NCI-H2227 (cell line): Measurements from ENCODE around the gene UAP1.

Experiments used
- DNase-seq: peaks from one replicate; lab custom pipeline; 2025; ENCODE audit not compliant: unreplicated experiment; lab: John Stamatoyannopoulos, UW

UAP1 gene

GRCh38 chr1:162561616-162562469 is at the start of gene UAP1:
TSS of gene UAP1 (plus strand) at chr1:162561722. CDS start at chr1:162566069, 4,347 bp downstream.
- DNase-seq, result no peak

GRCh38 chr1:162527314-162527713 is 34.2 kb upstream of the UAP1 start:
- DNase-seq, result no peak

- DNase-seq, result no peak
These were observed 31.1 kb upstream of the UAP1 start for GRCh38 chr1:162530307-162530987.

- DNase-seq, result no peak
These were observed 30.6 kb upstream of the UAP1 start for GRCh38 chr1:162530988-162531319.

GRCh38 chr1:162535501-162535900 is 26.0 kb upstream of the UAP1 start:
- no peak for DNase-seq

GRCh38 chr1:162536511-162536910 is 25.0 kb upstream of the UAP1 start:
- DNase-seq, result no peak

- DNase-seq, result no peak
These were observed 24.3 kb upstream of the UAP1 start for GRCh38 chr1:162537216-162537615.

GRCh38 chr1:162538815-162539431 is 22.6 kb upstream of the UAP1 start:
- no peak for DNase-seq

- no peak for DNase-seq
These were observed 19.8 kb upstream of the UAP1 start for GRCh38 chr1:162541619-162542141.

GRCh38 chr1:162543228-162543627 is 18.3 kb upstream of the UAP1 start:
- no peak for DNase-seq

GRCh38 chr1:162548170-162548569 is 13.4 kb upstream of the UAP1 start:
- DNase-seq, result no peak

- DNase-seq, result no peak
These were observed 12.5 kb upstream of the UAP1 start for GRCh38 chr1:162549001-162549400.

GRCh38 chr1:162550925-162551324 is 10.6 kb upstream of the UAP1 start:
- DNase-seq, result no peak

GRCh38 chr1:162551969-162552683 is 9.4 kb upstream of the UAP1 start:
- DNase-seq, result no peak

- no peak for DNase-seq
These were observed 8.8 kb upstream of the UAP1 start for GRCh38 chr1:162552684-162553252.

- DNase-seq, result no peak
These were observed 7.3 kb upstream of the UAP1 start for GRCh38 chr1:162554258-162554657.

GRCh38 chr1:162557536-162557935 is 4.0 kb upstream of the UAP1 start:
- no peak for DNase-seq

GRCh38 chr1:162560303-162561036 is 1.1 kb upstream of the UAP1 start:
- DNase-seq, result peak; percentile 63

GRCh38 chr1:162561037-162561615 is 396 bp upstream of the UAP1 start:
- peak; percentile 98 for DNase-seq

GRCh38 chr1:162562470-162562828 is 927 bp downstream of the UAP1 start:
- peak; percentile 18 for DNase-seq
